ENCODE data around the gene RAB3A. TPM values are rescaled to one million over a fixed set of nuclear protein-coding genes. Genes with fewer than 3 reads are reported as not detected.
"Not testable (repeated sequence)": the region's sequence is repeated elsewhere in the genome, so short reads cannot be mapped to it uniquely, and the experiment has no call there.

The RAB3A gene
- total RNA-seq, 2 experiments from 2014 or later = 4.9 to 8.6 TPM

- no TSS peak for BruUV-seq (replicated peaks)
- no peak for TF ChIP-seq EZH2phosphoT487 (IDR thresholded peaks at IDR 0.05; ENCODE audit: borderline replicate concordance, low read depth, low read length)
- TF ChIP-seq, protein P1, sequence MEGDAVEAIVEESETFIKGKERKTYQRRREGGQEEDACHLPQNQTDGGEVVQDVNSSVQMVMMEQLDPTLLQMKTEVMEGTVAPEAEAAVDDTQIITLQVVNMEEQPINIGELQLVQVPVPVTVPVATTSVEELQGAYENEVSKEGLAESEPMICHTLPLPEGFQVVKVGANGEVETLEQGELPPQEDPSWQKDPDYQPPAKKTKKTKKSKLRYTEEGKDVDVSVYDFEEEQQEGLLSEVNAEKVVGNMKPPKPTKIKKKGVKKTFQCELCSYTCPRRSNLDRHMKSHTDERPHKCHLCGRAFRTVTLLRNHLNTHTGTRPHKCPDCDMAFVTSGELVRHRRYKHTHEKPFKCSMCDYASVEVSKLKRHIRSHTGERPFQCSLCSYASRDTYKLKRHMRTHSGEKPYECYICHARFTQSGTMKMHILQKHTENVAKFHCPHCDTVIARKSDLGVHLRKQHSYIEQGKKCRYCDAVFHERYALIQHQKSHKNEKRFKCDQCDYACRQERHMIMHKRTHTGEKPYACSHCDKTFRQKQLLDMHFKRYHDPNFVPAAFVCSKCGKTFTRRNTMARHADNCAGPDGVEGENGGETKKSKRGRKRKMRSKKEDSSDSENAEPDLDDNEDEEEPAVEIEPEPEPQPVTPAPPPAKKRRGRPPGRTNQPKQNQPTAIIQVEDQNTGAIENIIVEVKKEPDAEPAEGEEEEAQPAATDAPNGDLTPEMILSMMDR (conservative IDR thresholded peaks at IDR 0.05; ENCODE audit: low read length) = no peak
- H3K9me3 ChIP-seq (ENCODE audit: low read length) = no peaks in the 10 kb centered on the region
- peak overlapping the region; percentile 67; the same call in 1 of the 2 replicates for H2AFZ ChIP-seq (ENCODE audit: low read length)
- H3K4me2 ChIP-seq (ENCODE audit: low read length) = peak overlapping the region; percentile 83
- intact Hi-C loops (cut with micrococcal nuclease; ENCODE audit: unreplicated experiment) = no loop called here
- no peaks in the 10 kb centered on the region for H4K20me1 ChIP-seq (ENCODE audit: insufficient read depth, low read length)
- peak overlapping the region; percentile 68 for H3K4me3 ChIP-seq (ENCODE audit: low read depth, low read length, poor library complexity, severe bottlenecking)
- peaks cover 29% of the 10 kb centered on the region for H3K4me1 ChIP-seq (ENCODE audit: insufficient read depth, low read length, poor library complexity, severe bottlenecking)
- DNase-seq (ENCODE audit: low spot score) = no peak
- ChIA-PET CTCF (ENCODE audit: unreplicated experiment) (interaction anchor here (1.2 to 1.5 kb wide), 2 partner anchors 9 to 31 kb away, joined by 3 to 5 read pairs; no protein-coding TSS in a partner anchor), POLR2A (interaction anchor here (0.6 to 1.7 kb wide), 4 partner anchors 10 to 991 kb away, joined by 3 to 7 read pairs (median 4); no protein-coding TSS in a partner anchor)
- H3K79me2 ChIP-seq (ENCODE audit: insufficient read depth, low read depth, low read length) = no peaks in the 10 kb centered on the region
- peaks cover 15% of the 10 kb centered on the region for H3K36me3 ChIP-seq (ENCODE audit: insufficient read depth, low read length)
- H3K27ac ChIP-seq (ENCODE audit: low read depth, low read length, poor library complexity, severe bottlenecking) = peak overlapping the region; percentile 41
- no peaks in the 10 kb centered on the region for H3K9me2 ChIP-seq (ENCODE audit: insufficient read depth, low read length)
Observed at GRCh38 chr19:18160493-18160970, 43.3 kb downstream of the RAB3A start.

GRCh38 chr19:18159810-18160209, 44.0 kb downstream of the RAB3A start:
- DNase-seq (ENCODE audit: low spot score) = no peak
- TSS peak; percentile 37 for BruUV-seq (replicated peaks)
- Histone ChIP-seq H3K4me1 (ENCODE audit: insufficient read depth, low read length, poor library complexity, severe bottlenecking) (peaks cover 29% of the 10 kb centered on the region), H3K9me3 (ENCODE audit: low read length) (no peaks in the 10 kb centered on the region), H4K20me1 (ENCODE audit: insufficient read depth, low read length) (no peaks in the 10 kb centered on the region), H3K79me2 (ENCODE audit: insufficient read depth, low read depth, low read length) (no peaks in the 10 kb centered on the region), H3K27ac (ENCODE audit: low read depth, low read length, poor library complexity, severe bottlenecking) (no peak overlapping the region), H3K4me2 (ENCODE audit: low read length) (0 out of 2 replicates have a peak overlapping the region, but pooled peaks have one; percentile 83), H2AFZ (ENCODE audit: low read length) (no peak overlapping the region), H3K4me3 (ENCODE audit: low read depth, low read length, poor library complexity, severe bottlenecking) (no peak overlapping the region), H3K36me3 (ENCODE audit: insufficient read depth, low read length) (peaks cover 14% of the 10 kb centered on the region), H3K9me2 (ENCODE audit: insufficient read depth, low read length) (no peaks in the 10 kb centered on the region)
- POLR2A ChIA-PET = interaction anchor here (1.5 kb wide), 1 partner anchor 81 kb away, joined by 3 read pairs; no protein-coding TSS in a partner anchor
- TF ChIP-seq, protein P1 (conservative IDR thresholded peaks at IDR 0.05; ENCODE audit: low read length) = no peak
- no peak for TF ChIP-seq EZH2phosphoT487 (IDR thresholded peaks at IDR 0.05; ENCODE audit: borderline replicate concordance, low read depth, low read length)
- intact Hi-C loops (cut with micrococcal nuclease; ENCODE audit: unreplicated experiment) = no loop called here
- CTCF ChIA-PET (ENCODE audit: unreplicated experiment) = interaction anchor here (1.2 kb wide), 1 partner anchor 8 kb away, joined by 5 read pairs; no protein-coding TSS in a partner anchor

DNA sequence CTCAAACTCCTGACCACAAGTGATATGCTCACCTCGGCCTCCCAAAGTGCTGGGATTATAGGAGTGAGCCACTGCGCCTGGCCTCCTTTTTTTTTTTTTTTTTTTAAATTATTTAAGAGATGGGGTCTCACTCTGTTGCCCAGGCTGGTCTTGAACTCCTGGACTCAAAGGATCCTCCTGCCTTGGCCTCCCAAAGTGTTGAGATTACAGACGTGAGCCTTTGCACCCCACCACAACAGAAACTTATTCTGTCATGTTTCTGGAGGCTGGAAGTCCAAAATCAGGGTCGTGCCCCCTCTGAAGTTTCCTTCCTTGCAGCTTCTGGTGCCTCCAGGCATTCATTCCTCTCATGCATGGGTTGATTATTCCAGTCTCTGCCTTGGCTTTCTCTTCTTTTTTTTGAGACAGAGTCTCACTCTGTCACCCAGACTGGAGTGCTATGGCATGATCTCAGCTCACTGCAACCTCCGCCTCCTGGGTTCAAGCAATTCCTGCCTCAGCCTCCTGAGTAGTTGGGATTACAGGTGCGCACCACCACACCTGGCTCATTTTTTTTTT, 44.7 kb downstream of the RAB3A start:
- BruUV-seq (replicated peaks); H3K79me2 ChIP-seq (ENCODE audit: insufficient read depth, low read depth, low read length); H4K20me1 ChIP-seq (ENCODE audit: insufficient read depth, low read length); H2AFZ ChIP-seq (ENCODE audit: low read length); H3K9me2 ChIP-seq (ENCODE audit: insufficient read depth, low read length); DNase-seq (ENCODE audit: low spot score); POLR2A ChIA-PET; intact Hi-C loops (cut with micrococcal nuclease; ENCODE audit: unreplicated experiment); H3K27ac ChIP-seq (ENCODE audit: low read depth, low read length, poor library complexity, severe bottlenecking); CTCF ChIA-PET (ENCODE audit: unreplicated experiment); H3K4me2 ChIP-seq (ENCODE audit: low read length); H3K9me3 ChIP-seq (ENCODE audit: low read length); H3K4me3 ChIP-seq (ENCODE audit: low read depth, low read length, poor library complexity, severe bottlenecking): not testable (repeated sequence)
- Histone ChIP-seq H3K36me3 (ENCODE audit: insufficient read depth, low read length) (peaks cover 14% of the 10 kb centered on the region), H3K4me1 (ENCODE audit: insufficient read depth, low read length, poor library complexity, severe bottlenecking) (peaks cover 33% of the 10 kb centered on the region)
